Measurements from ENCODE around the gene BCL11A.

Gene BCL11A

DNA sequence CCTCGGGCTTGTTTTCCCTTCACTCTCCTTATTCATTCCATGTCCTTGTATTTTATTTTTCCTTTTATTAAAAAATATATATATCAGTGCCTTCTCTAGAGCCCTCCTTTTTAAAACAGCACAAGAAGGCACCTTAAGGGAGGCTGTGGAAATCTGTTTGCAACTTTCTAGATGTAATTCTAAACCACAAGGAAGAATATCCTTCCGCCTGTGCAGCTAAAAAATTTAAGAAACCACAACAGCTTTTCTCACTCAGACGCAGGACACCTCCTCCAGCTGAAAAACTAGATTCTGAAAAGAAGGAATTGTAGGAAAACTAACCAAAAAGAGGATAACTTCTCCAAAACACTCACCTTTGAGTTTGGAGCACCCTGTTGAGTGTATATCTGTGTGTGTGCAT is 142.2 kb downstream of the BCL11A start:
- H3K9me3 ChIP-seq (ENCODE audit: insufficient read depth, low read depth, low read length), result no peaks in the 10 kb centered on the region
- H3K4me3 ChIP-seq (ENCODE audit: low read length), result no peak overlapping the region
- no peak overlapping the region for H3K9ac ChIP-seq (ENCODE audit: low read depth, low read length)
- WGBS, result 78% methylated on average over 1 of the region's 3 CpGs
- peaks cover 7% of the 10 kb centered on the region; the same call in 1 of the 2 replicates for H3K27me3 ChIP-seq (ENCODE audit: insufficient read depth, low read length)
- no peaks in the 10 kb centered on the region for H3K36me3 ChIP-seq (ENCODE audit: insufficient read depth, low read length)
- peaks cover 35% of the 10 kb centered on the region for H3K4me1 ChIP-seq (ENCODE audit: insufficient read depth, low read length)
- H3K27ac ChIP-seq (ENCODE audit: low read depth, low read length), result no peak overlapping the region

DNA sequence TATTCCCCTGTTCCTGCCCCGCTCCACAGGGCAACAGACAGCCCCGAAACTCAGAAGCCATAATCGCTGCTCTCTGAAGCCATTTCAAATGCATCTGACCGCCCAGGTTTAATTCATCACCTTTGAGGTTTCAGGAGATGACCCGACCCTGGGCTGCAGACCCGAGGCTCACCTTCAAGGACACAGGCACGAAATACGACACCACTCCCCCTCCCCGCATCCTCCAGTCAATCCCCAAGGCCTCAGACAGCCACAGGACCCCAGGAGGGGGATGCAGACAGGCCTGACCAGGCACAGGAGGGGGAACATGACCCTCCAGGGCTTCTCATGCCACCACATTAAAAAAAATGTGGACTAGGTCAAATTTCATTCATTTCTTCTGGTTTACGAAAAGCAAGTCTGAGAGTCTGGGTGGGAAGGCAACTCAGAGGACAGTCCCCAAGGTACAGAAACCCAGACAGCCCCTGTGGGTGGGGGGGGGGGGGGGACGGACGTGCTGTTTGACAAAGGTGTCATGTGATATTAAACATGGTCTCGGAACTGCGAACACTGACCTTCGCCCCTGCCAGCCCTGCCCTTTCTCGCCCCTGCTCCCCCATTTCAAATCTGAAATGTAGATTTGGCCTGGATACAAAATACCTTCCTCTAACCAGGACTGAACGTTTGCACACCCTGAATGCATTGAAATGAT is 142.9 kb downstream of the BCL11A start:
- Histone ChIP-seq H3K4me1 (ENCODE audit: insufficient read depth, low read length) (peaks cover 28% of the 10 kb centered on the region), H3K9ac (ENCODE audit: low read depth, low read length) (no peak overlapping the region), H3K36me3 (ENCODE audit: insufficient read depth, low read length) (no peaks in the 10 kb centered on the region), H3K27me3 (ENCODE audit: insufficient read depth, low read length) (peaks cover 7% of the 10 kb centered on the region; the same call in 1 of the 2 replicates), H3K4me3 (ENCODE audit: low read length) (no peak overlapping the region), H3K27ac (ENCODE audit: low read depth, low read length) (no peak overlapping the region), H3K9me3 (ENCODE audit: insufficient read depth, low read depth, low read length) (no peaks in the 10 kb centered on the region)
- 43% methylated on average over 15 of the region's 17 CpGs for WGBS

DNA sequence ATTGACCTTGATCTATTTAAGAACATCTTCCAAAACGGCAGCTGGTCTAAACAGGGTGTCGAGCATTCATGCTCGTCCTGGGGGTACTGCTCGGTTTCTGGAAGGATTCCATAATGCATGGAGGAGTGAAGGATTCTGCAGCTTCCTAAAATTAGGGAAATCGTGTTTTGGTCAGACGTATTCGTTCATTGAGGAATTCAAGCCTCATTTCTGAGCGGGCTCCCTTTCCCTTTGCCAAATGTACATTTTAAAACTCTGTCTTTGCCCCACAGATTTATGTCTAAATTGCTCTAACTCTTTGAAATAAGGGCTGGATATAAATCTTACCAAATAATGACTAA is 144.0 kb downstream of the BCL11A start:
- no peak overlapping the region for H3K9ac ChIP-seq (ENCODE audit: low read depth, low read length)
- no peak overlapping the region for H3K4me3 ChIP-seq (ENCODE audit: low read length)
- H3K36me3 ChIP-seq (ENCODE audit: insufficient read depth, low read length), result no peaks in the 10 kb centered on the region
- no peak overlapping the region for H3K27ac ChIP-seq (ENCODE audit: low read depth, low read length)
- H3K27me3 ChIP-seq (ENCODE audit: insufficient read depth, low read length), result peaks cover 7% of the 10 kb centered on the region; the same call in 1 of the 2 replicates
- WGBS, result 92% methylated on average over 8 of the region's 8 CpGs
- H3K4me1 ChIP-seq (ENCODE audit: insufficient read depth, low read length), result peaks cover 28% of the 10 kb centered on the region
- no peaks in the 10 kb centered on the region for H3K9me3 ChIP-seq (ENCODE audit: insufficient read depth, low read depth, low read length)

- Histone ChIP-seq H3K4me1 (ENCODE audit: insufficient read depth, low read length) (peaks cover 28% of the 10 kb centered on the region), H3K36me3 (ENCODE audit: insufficient read depth, low read length) (no peaks in the 10 kb centered on the region), H3K9ac (ENCODE audit: low read depth, low read length) (no peak overlapping the region), H3K27me3 (ENCODE audit: insufficient read depth, low read length) (peaks cover 7% of the 10 kb centered on the region; the same call in 1 of the 2 replicates), H3K4me3 (ENCODE audit: low read length) (no peak overlapping the region), H3K9me3 (ENCODE audit: insufficient read depth, low read depth, low read length) (no peaks in the 10 kb centered on the region), H3K27ac (ENCODE audit: low read depth, low read length) (no peak overlapping the region)
- 74% methylated on average over 8 of the region's 8 CpGs for WGBS
These were observed 144.5 kb downstream of the BCL11A start for GRCh38 chr2:60408811-60409530.

DNA sequence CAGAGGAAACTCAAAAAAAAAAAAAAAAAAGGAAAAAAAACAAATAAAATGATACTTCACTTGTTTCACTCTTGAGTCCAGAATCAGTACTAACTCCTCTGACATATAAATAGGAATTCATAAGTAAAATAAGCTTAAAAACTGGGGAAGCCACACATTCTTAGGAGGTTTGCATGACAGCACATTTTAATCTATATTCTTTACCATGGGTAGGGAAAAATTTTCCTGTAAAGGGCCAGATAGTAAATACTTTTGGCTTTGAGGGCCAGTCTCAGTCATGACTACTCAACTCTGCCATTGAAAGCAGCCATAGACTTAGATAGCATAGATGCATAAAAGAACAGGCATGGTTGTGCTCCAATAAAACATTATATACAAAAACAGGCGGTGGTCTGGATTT is 145.2 kb downstream of the BCL11A start:
- peaks cover 26% of the 10 kb centered on the region for H3K4me1 ChIP-seq (ENCODE audit: insufficient read depth, low read length)
- no peak overlapping the region for H3K4me3 ChIP-seq (ENCODE audit: low read length)
- WGBS, result 98% methylated on average over 1 of the region's 1 CpG
- H3K36me3 ChIP-seq (ENCODE audit: insufficient read depth, low read length), result no peaks in the 10 kb centered on the region
- no peak overlapping the region for H3K9ac ChIP-seq (ENCODE audit: low read depth, low read length)
- H3K9me3 ChIP-seq (ENCODE audit: insufficient read depth, low read depth, low read length), result no peaks in the 10 kb centered on the region
- H3K27me3 ChIP-seq (ENCODE audit: insufficient read depth, low read length), result peaks cover 7% of the 10 kb centered on the region; the same call in 1 of the 2 replicates
- no peak overlapping the region for H3K27ac ChIP-seq (ENCODE audit: low read depth, low read length)

- Histone ChIP-seq H3K27ac (ENCODE audit: low read depth, low read length) (no peak overlapping the region), H3K9me3 (ENCODE audit: insufficient read depth, low read depth, low read length) (no peaks in the 10 kb centered on the region), H3K9ac (ENCODE audit: low read depth, low read length) (no peak overlapping the region), H3K27me3 (ENCODE audit: insufficient read depth, low read length) (peaks cover 7% of the 10 kb centered on the region; the same call in 1 of the 2 replicates), H3K36me3 (ENCODE audit: insufficient read depth, low read length) (no peaks in the 10 kb centered on the region), H3K4me3 (ENCODE audit: low read length) (no peak overlapping the region), H3K4me1 (ENCODE audit: insufficient read depth, low read length) (peaks cover 22% of the 10 kb centered on the region)
- 81% methylated on average over 2 of the region's 2 CpGs for WGBS
These were observed 146.1 kb downstream of the BCL11A start for GRCh38 chr2:60407398-60407797.

DNA sequence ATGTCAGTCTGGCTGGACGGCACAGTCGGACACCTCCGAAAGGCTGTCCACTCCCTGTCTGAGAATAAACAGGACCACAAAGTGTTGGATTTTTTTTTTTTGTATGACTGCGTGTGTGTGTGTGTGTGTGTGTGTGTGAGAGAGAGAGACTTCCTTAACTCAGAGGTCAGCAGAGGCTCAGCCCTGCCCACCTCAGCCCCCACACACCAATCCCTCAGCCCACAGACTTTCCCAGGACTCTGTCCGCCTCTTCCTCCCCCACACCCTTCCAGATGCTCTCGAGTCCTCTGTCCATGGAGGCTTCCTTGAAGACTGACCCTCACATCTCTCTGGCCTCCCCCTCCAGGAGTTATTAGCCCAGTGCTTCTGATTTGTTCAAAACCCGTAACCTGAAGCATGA is 147.3 kb downstream of the BCL11A start:
- H3K4me3 ChIP-seq (ENCODE audit: low read length), result no peak overlapping the region
- H3K36me3 ChIP-seq (ENCODE audit: insufficient read depth, low read length), result no peaks in the 10 kb centered on the region
- no peaks in the 10 kb centered on the region for H3K9me3 ChIP-seq (ENCODE audit: insufficient read depth, low read depth, low read length)
- H3K27me3 ChIP-seq (ENCODE audit: insufficient read depth, low read length), result peaks cover 7% of the 10 kb centered on the region; the same call in 1 of the 2 replicates
- H3K4me1 ChIP-seq (ENCODE audit: insufficient read depth, low read length), result peaks cover 24% of the 10 kb centered on the region
- H3K9ac ChIP-seq (ENCODE audit: low read depth, low read length), result no peak overlapping the region
- H3K27ac ChIP-seq (ENCODE audit: low read depth, low read length), result no peak overlapping the region
- WGBS, result 94% methylated on average over 6 of the region's 7 CpGs

DNA sequence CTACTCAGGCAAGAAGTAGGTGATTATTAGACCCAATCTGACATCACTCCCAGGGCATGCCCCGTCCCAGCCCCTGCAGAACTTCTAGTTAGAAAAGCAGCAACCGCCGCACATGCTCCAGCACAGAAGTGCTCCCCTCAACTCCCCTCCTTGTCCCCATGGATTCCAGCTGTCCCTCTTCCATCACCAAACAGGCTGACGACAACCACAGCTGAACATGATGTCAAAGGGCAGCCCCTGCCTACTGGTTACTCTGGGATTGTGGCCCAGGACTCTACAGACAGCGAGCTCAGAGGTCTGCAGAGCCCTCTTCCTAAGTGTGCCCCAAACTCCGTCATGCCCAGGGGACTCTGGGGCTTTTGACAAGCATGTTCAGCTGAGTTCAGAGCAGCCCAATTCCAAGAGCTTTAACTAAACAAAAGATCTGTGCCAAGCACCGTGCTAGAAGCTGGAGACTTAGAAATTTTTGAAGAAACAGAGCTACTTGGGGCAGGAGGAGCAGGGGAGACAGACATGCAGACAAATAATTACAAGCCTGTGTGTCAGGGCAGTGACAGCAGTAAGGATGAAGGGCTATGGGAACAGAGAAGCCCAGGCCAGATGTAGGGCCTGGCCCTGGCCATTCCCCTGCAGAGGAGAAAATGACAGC is 148.1 kb downstream of the BCL11A start:
- WGBS, result 88% methylated on average over 7 of the region's 7 CpGs
- Histone ChIP-seq H3K27me3 (ENCODE audit: insufficient read depth, low read length) (peaks cover 7% of the 10 kb centered on the region; the same call in 1 of the 2 replicates), H3K9me3 (ENCODE audit: insufficient read depth, low read depth, low read length) (no peaks in the 10 kb centered on the region), H3K36me3 (ENCODE audit: insufficient read depth, low read length) (no peaks in the 10 kb centered on the region), H3K4me1 (ENCODE audit: insufficient read depth, low read length) (peaks cover 20% of the 10 kb centered on the region), H3K9ac (ENCODE audit: low read depth, low read length) (no peak overlapping the region), H3K27ac (ENCODE audit: low read depth, low read length) (no peak overlapping the region), H3K4me3 (ENCODE audit: low read length) (no peak overlapping the region)
